Measurements from ENCODE around the gene PANX3. TPM values are rescaled to one million over a fixed set of nuclear protein-coding genes. Genes with fewer than 3 reads are reported as not detected.

PANX3 gene
- total RNA-seq, 2 donors from 2014 or later: not detected

- Histone ChIP-seq H3K27me3 (no peaks in the 10 kb centered on the region), H3K36me3 (peaks cover 29% of the 10 kb centered on the region), H3K4me3 (peak within 1 kb of the TSS; percentile 81 to 94), H3K4me1 (peaks cover 0 to 27% of the 10 kb centered on the region in 2 donors), H3K9me3 (no peaks in the 10 kb centered on the region), H3K27ac (peak within 1 kb of the TSS; percentile 89 to 94)
- no peak for TF ChIP-seq CTCF (IDR thresholded peaks at IDR 0.05)
- peak; percentile 93 for DNase-seq (ENCODE audit: low spot score)
These were observed 11.6 kb downstream of the PANX3 start, which contains the start of gene TBRG1 for GRCh38 chr11:124622531-124623451. TBRG1 (plus strand) TSS chr11:124622864; CDS start chr11:124623084, 220 bp downstream.

- Histone ChIP-seq H3K4me3 (peak overlapping the region; percentile 81 to 94), H3K4me1 (peaks cover 0 to 27% of the 10 kb centered on the region in 2 donors), H3K9me3 (no peaks in the 10 kb centered on the region), H3K36me3 (peaks cover 31% of the 10 kb centered on the region), H3K27me3 (no peaks in the 10 kb centered on the region), H3K27ac (peak overlapping the region; percentile 89 to 94)
- DNase-seq (ENCODE audit: low spot score): no peak
- no peak for TF ChIP-seq CTCF (IDR thresholded peaks at IDR 0.05)
These were observed 12.8 kb downstream of the PANX3 start for GRCh38 chr11:124623861-124624525.

GRCh38 chr11:124625504-124626168, 14.4 kb downstream of the PANX3 start:
- no peaks in the 10 kb centered on the region for H3K27me3 ChIP-seq
- peaks cover 0 to 27% of the 10 kb centered on the region in 2 donors for H3K4me1 ChIP-seq
- peaks cover 38% of the 10 kb centered on the region for H3K36me3 ChIP-seq
- no peak overlapping the region for H3K4me3 ChIP-seq
- DNase-seq (ENCODE audit: low spot score): no peak
- no peaks in the 10 kb centered on the region for H3K9me3 ChIP-seq
- TF ChIP-seq CTCF (IDR thresholded peaks at IDR 0.05): no peak
- no peak overlapping the region for H3K27ac ChIP-seq

- Histone ChIP-seq H3K36me3 (peaks cover 57% of the 10 kb centered on the region), H3K4me1 (peaks cover 0 to 22% of the 10 kb centered on the region in 2 donors), H3K27me3 (no peaks in the 10 kb centered on the region), H3K9me3 (no peaks in the 10 kb centered on the region), H3K27ac (no peak overlapping the region), H3K4me3 (no peak overlapping the region)
- no peak for TF ChIP-seq CTCF (IDR thresholded peaks at IDR 0.05)
- DNase-seq (ENCODE audit: low spot score): no peak
These were observed 16.3 kb downstream of the PANX3 start for GRCh38 chr11:124627546-124627945.

GRCh38 chr11:124629961-124630360, 18.7 kb downstream of the PANX3 start:
- H3K9me3 ChIP-seq: no peaks in the 10 kb centered on the region
- no peak for TF ChIP-seq CTCF (IDR thresholded peaks at IDR 0.05)
- no peaks in the 10 kb centered on the region for H3K27me3 ChIP-seq
- H3K27ac ChIP-seq: no peak overlapping the region
- H3K4me3 ChIP-seq: no peak overlapping the region
- H3K36me3 ChIP-seq: peaks cover 77% of the 10 kb centered on the region
- H3K4me1 ChIP-seq: peaks cover 0 to 5% of the 10 kb centered on the region in 2 donors
- DNase-seq (ENCODE audit: low spot score): no peak

Measured in right atrium auricular region (tissue), 2 donors.